Hippocampal formation (tissue), 2 donors: ENCODE results near the gene ARFIP1.

Experiments used
- DNase-seq, 2 donors: peaks; one replicate each; lab custom pipeline; 2025; lab: John Stamatoyannopoulos, UW

The ARFIP1 gene

DNA sequence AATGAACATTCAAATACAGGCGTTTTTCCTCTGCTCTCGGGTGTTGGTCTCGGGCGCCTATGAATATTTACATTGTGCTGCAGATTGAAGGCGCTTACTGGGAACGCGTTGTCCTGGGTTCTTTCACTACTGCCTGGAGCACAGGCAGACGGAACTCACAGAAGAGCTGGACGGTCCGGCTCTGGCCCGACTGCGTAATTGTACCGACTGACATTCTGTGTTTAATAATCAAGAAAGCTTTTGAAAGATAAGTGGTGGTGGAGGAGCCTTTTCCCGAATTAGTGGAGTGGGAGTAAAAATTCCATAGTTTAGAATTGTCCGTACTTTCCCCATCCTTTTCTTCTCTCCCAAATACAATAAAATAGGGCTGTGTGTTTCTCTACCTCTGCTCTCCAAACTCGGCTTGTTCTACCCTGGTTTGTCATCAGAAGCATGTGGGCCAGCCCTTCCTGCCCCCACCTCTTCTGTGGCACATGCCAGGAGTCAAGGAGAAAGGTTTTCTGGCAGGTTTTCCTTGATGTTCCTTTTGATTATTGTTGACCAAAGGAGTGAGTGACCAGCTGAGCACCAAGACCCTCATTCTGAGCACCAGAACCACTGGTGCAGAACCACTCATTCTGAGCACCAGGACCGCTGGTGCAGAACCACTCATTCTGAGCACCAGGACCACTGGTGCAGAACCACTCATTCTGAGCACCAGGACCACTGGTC, 158.6 kb downstream of the ARFIP1 start:
- DNase-seq: no peak

DNA sequence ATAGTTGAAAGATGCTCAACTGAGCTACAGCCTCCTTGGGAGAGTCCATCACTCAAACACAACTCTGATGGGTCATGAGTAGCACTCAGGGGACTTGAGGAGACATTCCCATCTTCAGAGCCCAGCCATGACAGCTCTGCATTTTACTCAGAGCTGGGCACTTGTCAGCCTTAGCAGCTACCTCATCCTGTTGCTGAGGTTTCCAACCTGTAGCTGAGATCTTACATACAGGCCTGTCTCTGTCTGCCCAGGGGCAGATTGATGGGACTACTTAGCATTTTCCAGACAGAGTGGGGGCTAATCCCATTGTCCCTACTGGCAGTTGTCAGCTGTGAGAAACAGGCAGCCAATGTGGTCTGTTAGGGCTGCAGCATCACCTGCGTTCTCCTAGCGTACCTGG, 159.9 kb downstream of the ARFIP1 start:
- no peak for DNase-seq

DNA sequence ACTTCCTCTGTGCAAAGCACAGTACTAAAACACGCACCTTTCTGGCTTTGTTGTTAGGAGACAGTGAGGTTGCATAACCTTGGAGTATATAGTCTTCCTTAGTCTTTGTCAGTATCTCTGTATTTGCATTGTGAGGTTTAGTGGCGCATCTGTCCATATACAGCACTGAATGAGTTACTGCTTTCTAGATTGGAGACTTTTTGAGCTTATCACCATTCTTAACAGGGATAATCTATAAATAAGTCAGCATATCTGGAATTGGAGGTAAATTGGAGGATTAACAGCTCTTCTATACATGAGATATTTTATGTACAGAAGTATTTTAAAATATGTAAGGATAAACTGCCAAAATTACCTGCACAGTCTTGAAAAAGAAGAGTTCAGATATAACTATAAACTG, 160.7 kb downstream of the ARFIP1 start:
- DNase-seq: no peak

DNA sequence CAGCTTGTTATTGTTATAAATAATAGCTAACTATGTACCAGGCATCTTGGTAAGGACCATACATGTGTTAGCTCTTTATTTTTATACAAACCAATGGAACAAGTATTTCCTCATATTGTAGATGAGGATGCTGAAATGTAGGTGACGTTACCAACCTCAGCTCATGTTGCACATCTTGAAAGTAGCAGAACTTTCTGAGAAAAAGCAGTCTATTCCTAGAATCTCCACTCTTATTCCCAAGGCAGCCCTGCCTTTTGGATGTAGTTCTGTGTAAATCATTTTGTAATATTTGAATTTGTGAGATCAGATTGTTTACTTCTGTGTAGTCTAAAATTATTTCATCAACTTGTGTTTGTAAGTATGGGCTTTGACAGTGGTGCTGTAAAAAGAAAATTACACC, 161.7 kb downstream of the ARFIP1 start:
- DNase-seq: no peak

DNA sequence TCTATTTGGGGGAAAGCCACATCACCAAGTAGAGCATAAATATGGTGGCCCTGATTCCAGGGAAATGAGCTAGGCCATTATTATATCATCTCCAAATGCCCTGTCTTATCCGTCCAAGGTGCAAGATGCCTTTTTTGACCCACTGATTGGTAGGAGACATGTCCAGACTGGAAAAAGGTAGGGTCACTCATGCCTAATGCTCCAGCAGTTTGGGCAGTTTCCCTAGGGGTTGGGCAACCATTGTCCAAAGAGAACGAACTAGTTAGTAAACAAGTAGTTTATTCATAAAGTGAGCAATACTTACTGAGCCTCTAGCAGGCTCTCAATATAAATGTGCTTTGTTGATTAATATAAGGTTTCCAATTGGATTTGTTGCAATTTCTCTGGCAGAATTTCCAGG, 162.6 kb downstream of the ARFIP1 start:
- no peak for DNase-seq

DNA sequence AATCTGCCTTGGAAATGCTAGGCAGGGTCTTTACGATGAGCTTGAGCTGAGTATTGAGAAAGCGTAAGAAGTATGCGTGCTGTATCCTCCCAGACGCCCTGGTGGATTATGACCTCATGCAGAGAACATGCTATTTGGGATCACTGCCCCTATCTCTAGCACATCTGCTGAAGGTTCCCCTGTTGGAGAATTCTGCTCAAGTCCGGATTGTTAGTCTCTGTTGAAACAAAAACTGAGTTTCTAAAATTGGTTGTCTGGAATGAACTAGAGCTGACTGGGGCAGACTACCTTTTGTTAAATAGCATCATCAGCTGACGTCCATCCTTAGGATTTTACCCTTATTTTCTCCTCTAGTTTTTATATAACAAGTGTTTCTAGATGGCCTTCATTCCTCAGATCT, 163.9 kb downstream of the ARFIP1 start:
- no peak for DNase-seq

DNA sequence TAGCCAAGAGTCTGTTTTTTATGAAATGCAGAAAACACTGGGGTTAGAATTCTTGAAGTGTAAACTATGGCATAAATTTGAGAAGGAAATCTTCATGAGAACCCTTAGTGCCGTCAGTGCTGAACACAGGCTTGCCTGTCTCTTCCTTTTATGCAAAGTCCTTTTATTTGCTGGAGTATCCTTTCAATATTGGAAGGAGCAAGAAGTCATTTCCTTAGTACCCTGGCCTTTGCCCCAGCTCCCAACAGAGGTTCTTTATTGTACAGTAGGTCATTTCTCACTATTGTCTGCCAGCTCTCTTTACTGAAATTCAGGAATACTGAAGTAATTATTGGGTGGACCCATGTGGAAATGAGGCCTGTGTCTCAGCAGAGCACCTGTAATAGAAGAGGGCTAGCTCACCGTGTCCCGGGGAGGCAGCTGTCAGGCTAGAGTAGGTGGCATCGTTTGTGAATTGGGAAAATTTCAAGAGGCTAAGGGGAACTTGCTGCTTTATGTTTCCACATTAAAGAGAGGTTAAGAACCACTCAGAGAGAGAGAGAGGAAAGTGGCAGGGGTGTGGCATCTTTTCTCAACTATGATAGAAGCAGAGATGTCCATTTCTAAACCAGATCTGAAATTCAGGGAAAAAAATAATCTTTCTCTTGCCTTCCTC, 165.0 kb downstream of the ARFIP1 start:
- no peak for DNase-seq

DNA sequence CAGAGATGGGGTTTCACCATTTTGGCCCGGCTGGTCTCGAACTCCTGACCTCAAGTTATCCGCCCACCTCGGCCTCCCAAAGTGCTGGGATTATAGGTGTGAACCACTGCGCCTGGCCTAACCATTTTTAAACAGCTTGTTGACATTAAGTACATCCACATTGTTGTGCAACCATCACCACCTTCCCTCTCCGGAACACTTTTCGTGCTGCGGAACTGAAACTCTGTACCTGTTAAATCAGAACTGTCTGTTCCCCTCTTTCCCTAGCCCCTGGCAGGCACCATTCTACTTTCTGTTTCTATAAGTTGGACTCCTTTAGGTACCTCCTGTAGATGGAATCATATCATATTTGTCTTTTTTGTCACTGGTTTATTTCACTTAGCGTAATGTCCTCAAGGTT, 165.9 kb downstream of the ARFIP1 start:
- DNase-seq: no peak

DNA sequence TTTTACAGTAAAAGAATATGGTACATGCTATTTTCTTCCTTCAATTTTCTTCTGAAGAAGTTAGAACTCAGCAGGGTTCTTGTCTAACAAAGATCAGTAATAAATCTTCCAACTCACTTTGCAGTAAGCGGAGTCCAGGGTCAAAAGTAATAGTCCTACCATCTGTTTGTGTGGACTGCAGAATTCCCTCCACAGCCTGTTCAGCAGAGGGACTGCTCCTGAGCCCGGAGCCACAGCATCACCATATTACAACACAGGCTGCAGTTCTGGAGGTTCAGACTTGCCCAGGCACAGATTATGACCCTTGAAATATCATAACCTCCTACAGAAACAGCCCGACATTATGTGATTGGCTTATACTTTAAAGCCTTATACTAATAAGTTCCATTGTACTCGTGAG, 166.7 kb downstream of the ARFIP1 start:
- no peak for DNase-seq

DNA sequence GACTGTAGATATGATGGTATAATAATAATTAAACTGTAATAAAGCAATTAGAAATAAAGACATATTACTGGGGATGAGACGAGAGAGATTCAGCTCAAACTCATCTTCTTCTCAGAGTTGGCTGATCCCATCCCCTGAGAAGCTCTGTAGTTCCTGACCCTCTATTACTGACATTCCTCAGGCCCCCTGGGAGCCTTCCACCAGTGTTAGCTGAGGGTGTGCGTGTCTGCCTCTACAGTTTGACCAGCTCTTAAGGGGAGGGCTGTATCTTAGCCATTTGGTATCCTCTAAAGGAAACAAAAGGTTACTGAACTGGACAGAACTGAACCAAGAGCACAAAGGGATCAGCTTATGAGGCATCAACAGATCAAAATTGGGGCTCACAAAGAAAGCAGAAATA, 167.6 kb downstream of the ARFIP1 start:
- DNase-seq: no peak

DNA sequence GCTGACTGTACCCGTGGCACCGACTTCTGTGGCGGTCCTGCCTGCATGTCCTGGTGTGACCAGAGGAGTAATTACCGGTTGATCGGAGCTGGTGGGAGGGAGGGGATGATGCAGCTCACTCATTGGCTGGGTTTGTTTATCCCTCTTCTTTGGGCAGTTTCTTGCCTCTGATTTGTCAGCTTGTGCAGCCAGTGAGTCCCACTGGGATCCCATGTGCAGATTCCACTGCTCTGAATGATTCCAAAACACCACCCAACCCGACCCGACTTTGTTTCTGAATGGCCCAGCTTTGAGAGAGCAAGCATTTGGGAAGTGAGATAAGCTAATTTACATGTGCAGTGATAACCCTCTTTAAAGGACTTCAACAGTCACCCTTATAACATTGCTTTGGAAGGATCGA, 170.2 kb downstream of the ARFIP1 start:
- no peak for DNase-seq

DNA sequence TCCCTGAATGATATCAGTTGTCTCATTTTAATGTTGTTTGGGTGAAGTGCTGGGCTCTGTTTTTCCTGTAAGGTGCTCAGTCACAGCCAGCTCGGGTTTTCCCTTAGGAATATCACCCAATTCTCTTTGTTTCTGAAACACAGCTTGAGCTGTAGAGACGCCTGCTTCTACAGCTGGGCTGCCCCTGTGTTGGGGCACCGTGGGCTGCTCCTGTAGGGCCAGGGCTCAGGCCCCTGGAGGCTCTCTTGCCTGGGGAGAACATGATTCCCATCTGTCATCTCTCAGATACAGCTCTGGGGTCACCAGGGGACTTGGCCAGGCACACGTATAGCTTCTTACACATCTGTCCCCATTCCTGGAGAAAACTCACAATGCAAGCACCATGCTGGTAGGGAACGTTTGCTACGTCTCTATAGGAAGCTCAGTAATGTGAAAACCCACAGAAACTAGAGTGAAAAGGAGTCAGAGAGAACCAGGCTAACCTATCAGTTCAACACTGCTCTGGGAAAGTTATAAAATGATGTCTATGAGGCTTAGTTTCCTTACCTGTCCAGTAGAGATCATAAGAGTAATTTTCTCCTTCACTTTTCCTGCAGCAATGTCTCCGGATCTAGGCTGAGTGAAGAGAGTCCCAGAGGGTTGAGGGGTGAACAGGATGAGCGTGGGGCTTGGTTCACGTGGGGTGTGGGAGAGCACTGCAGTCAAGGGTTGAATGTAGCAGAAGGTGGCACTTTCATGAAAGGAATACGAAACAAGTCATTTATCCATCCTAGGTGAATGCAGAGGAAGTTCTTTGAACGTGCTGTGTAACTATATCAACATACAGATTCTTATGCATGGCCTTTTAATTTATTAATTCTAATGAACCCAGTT, 170.9 kb downstream of the ARFIP1 start:
- DNase-seq: no peak

DNA sequence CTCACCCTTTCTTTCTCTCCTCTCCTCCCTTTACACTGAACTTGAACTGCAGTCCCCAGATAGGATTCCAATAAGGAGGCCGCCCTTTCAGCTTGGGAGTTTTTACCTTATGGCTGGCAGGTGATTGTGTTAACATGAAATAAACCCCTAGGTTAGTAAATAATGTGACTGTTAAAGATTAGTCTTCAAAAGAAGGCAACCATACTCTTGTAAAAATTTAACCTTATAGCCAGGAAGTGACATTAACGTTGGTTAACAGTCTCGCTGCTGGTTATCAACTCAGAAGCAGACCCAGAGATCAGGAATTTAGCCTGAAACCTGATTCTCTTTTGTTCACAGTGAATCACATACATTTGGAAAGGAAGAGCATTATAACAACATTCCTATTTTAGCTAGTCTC, 171.6 kb downstream of the ARFIP1 start:
- DNase-seq: no peak

DNA sequence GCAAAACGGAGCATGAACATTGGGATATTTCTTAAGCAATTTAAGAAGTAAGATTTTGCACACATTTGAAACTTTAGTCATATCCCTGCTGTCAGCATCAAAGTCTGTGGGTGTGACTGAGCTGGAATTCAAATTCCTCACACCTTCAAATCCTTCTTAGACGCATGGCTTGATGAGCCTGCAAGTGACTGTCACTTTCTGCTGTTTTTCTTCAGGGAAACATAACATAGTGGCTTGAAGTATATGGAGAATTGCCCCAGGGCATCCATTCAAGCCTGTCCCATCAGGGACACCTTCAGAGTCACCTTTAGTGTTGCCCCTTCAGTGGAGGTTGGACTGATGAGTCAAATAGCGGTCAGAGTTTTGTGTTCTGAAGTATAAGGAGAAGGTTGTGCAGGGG, 173.8 kb downstream of the ARFIP1 start:
- no peak for DNase-seq

DNA sequence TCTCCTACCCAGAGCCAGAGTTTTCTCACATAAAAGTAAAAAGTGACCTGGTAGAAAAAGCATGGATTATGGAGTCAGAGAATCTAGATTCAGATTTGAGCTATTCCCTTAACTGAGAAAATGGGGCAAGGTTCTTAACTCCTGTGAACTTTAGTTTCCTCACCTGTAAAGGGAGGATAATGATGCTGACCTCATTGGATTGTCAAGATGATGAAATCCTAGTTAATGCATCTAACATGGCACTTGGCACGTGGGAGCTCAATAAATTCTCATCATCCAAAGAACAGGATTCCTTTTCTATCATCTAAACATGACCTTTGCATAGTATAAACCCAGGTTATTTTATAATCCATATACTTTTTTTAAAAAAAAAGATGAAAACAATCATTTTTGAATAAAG, 175.0 kb downstream of the ARFIP1 start:
- DNase-seq: no peak

DNA sequence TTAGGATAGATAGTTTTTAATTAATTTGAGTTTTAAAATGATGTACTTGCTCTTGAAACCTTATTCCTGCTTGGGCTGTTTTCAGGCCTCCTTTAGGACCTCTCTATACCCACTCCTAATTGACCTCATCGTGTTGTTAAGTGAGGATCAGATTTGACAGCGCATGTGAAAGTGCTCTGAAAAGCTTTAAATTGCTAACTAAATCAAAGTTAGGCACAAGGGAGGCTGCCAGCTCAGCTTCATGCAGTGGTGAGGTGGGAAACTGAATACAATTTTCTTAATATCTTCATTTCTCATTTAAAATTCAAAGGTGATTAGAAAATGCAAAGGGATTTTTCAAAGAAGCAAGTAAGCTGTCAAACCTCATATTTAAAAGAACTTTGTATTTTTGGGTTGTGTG, 176.4 kb downstream of the ARFIP1 start:
- DNase-seq: no peak

DNA sequence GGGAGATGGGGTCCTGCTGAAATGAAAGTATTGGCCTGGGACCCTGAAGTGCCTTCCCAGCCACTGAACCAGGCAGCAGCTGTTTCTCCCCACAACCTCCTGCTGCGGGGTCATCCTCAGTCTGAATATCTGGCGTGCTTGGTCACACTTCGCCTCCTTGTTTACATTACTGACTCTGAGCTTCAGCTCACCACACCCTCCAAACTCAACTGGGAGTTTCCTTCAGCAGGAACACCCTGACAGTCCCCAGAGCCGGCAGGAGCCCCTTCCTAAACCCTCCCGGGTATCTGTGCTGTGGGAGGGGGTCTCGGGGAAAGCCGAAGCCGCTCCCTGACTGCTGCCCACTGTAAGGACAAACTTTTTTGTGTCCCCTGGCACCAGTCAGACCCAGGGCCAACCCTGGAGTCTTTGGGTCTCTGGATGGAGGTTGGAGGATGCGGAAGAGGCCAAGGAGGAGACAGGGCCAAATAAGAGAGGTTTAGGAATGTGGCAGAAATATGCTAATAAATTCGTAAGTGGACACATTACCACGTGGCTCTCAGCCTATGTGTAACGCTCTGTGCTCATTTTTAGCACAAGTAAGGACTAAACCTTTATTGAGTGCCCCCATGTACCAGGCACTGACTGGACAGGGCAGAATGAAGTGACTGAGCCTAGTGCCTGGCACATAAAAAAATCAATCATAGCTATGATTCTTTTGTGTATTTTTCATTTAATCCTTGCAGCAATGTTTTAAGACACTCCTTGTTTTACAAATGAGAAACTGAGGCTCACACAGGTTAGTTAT, 177.1 kb downstream of the ARFIP1 start:
- DNase-seq: no peak

DNA sequence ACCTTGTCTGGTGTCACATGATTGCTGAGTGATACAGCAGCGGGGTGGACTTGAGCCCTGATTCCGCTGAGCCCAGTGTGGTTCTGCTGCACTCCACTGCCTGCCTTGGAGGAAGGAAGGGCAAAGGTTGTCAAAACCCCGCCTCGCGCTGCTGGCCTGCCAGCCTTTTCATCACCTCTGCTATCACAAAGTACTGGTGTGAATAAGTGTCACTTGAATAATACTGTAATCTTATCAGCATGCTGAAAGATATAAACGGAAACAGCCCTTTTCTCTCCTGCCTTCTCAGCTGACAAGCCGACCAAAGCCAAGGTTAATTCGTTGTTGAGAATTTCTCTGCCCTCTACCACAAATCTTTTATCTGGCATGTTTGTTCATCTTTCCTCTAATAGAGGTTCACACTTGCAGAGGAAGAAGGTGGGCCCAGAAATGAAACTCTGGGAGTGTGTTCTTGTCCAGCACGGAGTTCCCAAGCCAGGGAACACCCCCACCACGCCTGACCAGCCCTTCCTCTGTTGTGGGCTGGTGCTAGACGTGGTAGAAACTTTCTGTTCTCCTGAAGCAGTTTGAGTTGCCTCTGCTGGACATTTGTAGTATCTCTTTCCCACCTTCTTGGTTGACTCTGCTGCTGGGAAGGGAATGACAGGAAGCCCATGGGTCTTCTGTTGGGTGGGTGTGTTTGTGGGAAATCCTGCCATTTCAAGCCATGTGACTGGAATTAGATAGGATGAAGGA, 177.8 kb downstream of the ARFIP1 start:
- DNase-seq: no peak

DNA sequence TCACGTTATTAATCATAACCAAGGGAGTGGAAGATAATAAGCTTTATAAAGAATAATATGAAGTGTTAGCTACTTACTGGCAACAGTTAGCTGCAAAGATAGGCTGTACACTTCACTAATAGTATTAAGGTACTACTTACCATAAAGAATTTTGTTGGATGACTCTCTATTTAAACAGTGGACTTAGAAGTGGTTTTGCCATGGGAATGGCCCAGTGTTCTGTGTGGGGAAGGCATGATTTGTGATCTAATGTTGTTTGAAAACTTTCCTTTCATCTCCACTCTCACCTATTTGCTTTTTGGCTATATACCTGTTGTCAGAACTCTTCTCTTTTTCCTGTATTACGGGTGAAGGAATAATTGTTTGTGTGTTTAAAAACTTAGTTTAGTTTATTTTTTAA, 179.3 kb downstream of the ARFIP1 start:
- DNase-seq: no peak

DNA sequence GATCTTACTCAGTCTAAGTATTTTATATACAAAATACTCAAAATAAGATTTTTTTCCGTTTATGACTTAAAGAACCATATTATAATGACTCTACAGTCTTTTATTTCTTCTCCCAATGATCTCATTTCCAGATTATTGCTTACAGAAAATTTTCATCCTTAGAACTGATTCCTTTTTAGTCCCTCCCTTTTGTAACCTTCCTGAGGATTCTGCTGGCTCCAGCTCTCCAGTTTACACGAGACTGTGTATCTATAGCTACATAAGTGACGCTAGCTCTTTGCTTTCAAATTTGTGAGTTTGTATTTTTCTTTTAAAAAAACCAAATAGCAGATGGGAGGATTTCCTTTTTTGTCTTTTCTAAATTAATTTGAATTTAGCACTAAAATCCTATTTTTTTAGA, 180.3 kb downstream of the ARFIP1 start:
- DNase-seq: no peak

DNA sequence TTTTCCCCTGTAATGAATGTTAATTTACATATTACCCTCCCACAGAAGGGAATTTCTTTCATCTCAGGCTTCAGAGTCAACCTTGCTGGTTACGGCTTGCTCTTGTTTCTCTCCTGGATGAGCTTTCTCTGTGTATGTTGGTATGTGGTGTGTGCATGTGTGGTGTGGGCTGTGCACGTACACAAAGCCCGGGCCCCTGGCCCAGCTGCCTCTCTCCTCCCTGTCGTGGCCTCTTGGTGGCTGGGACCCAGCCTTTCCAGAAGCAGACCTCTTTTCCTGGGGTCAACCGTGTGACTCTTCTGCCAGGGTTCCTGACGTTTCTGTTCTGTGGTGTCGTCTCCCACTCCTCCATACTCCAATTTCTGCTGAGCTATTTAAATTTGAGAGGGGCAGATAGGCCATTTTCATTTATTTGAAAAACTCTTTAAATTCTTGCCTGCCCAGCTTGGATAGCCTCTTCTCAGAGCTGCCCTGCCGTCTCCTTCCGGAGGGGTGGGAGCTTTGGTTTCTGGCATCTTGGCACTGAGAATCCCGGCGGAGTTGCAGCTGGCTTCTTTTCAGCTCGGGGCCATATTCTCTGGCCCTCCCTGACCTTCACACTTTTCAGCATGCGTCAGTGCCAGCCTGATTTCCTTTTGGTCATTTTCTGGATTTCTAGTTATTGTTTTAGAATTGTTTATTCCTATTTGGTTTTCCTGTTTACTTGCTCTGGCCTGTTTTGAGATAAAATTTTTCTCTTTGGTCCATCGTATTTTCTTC, 181.4 kb downstream of the ARFIP1 start:
- no peak for DNase-seq
